ENCODE results near the gene RICTOR.

GRCh38 chr5:39040875-39041274, 33.3 kb downstream of the RICTOR start:
- TF ChIP-seq CTCF (IDR thresholded peaks at IDR 0.05) (no peak), POLR2A (IDR thresholded peaks at IDR 0.05) (no peak)
